ENCODE measurements around the gene ZBTB7C. TPM values are rescaled to one million over a fixed set of nuclear protein-coding genes. Genes with fewer than 3 reads are reported as not detected.

The ZBTB7C gene
- polyA plus RNA-seq, 1 donor (not counting 4 experiments of a cell fraction or from before 2014, with no cell fraction given): 0.58 TPM

- no peak for FAIRE-seq
- dilution Hi-C loops (cut with MboI; ENCODE audit: extremely low pct_ligation_motif_present, low sequenced_read_pairs): no loop called here
- Histone ChIP-seq H3K27ac (ENCODE audit: control insufficient read depth, insufficient read depth, low read length) (no peak overlapping the region), H2AFZ (ENCODE audit: control insufficient read depth, low read length) (no peak overlapping the region), H3K4me3 (ENCODE audit: control insufficient read depth in 2 of 3, extremely low read depth in 1 of 3, insufficient read depth in 2 of 3, low read depth in 1 of 3, low read length in 3 of 3) (no peak overlapping the region), H3K36me3 (ENCODE audit: control insufficient read depth in 2 of 2, extremely low read depth in 1 of 2, insufficient read depth in 2 of 2, low read length in 2 of 2) (no peaks in the 10 kb centered on the region), H3K79me2 (ENCODE audit: control insufficient read depth, insufficient read depth, low read length) (no peaks in the 10 kb centered on the region), H4K20me1 (ENCODE audit: control insufficient read depth, extremely low read depth, insufficient read depth, low read length) (no peaks in the 10 kb centered on the region), H3K9me1 (ENCODE audit: control insufficient read depth, extremely low read depth, insufficient read depth, low read length) (no peaks in the 10 kb centered on the region), H3K9me3 (ENCODE audit: control insufficient read depth, low read depth, low read length) (no peaks in the 10 kb centered on the region), H3K9ac (ENCODE audit: control insufficient read depth, extremely low read depth, insufficient read depth, low read length) (no peak overlapping the region), H3K4me2 (ENCODE audit: control insufficient read depth, extremely low read depth, insufficient read depth, low read depth, low read length) (no peak overlapping the region), H3K4me1 (ENCODE audit: control insufficient read depth, extremely low read depth, insufficient read depth, low read length) (peaks cover 7% of the 10 kb centered on the region), H3K27me3 (ENCODE audit: control insufficient read depth, extremely low read depth, insufficient read depth, low read length) (no peaks in the 10 kb centered on the region)
- TF ChIP-seq CTCF (optimal IDR thresholded peaks at IDR 0.05 in 1 of 3, IDR thresholded peaks at IDR 0.05 in 1 of 3, conservative IDR thresholded peaks at IDR 0.05 in 1 of 3; ENCODE audit: extremely low read depth in 1 of 3, insufficient read depth in 2 of 3, low read length in 3 of 3): no peak
- no peak for TF ChIP-seq EZH2 (IDR thresholded peaks at IDR 0.05; ENCODE audit: low read length)
- no peak for DNase-seq (ENCODE audit: low read depth, low spot score)
These were observed 97.1 kb downstream of the ZBTB7C start for GRCh38 chr18:48312066-48312465.

- no peaks in the 10 kb centered on the region for H3K36me3 ChIP-seq (ENCODE audit: control insufficient read depth in 2 of 2, extremely low read depth in 1 of 2, insufficient read depth in 2 of 2, low read length in 2 of 2)
- H3K79me2 ChIP-seq (ENCODE audit: control insufficient read depth, insufficient read depth, low read length): no peaks in the 10 kb centered on the region
- no peak overlapping the region for H3K27ac ChIP-seq (ENCODE audit: control insufficient read depth, insufficient read depth, low read length)
- FAIRE-seq: no peak
- H2AFZ ChIP-seq (ENCODE audit: control insufficient read depth, low read length): no peak overlapping the region
- no peaks in the 10 kb centered on the region for H3K9me1 ChIP-seq (ENCODE audit: control insufficient read depth, extremely low read depth, insufficient read depth, low read length)
- no peaks in the 10 kb centered on the region for H3K27me3 ChIP-seq (ENCODE audit: control insufficient read depth, extremely low read depth, insufficient read depth, low read length)
- no peaks in the 10 kb centered on the region for H3K9me3 ChIP-seq (ENCODE audit: control insufficient read depth, low read depth, low read length)
- no peak for DNase-seq (ENCODE audit: low read depth, low spot score)
- no peak overlapping the region for H3K9ac ChIP-seq (ENCODE audit: control insufficient read depth, extremely low read depth, insufficient read depth, low read length)
- H4K20me1 ChIP-seq (ENCODE audit: control insufficient read depth, extremely low read depth, insufficient read depth, low read length): no peaks in the 10 kb centered on the region
- peaks cover 7% of the 10 kb centered on the region for H3K4me1 ChIP-seq (ENCODE audit: control insufficient read depth, extremely low read depth, insufficient read depth, low read length)
- no peak overlapping the region for H3K4me3 ChIP-seq (ENCODE audit: control insufficient read depth in 2 of 3, extremely low read depth in 1 of 3, insufficient read depth in 2 of 3, low read depth in 1 of 3, low read length in 3 of 3)
- dilution Hi-C loops (cut with MboI; ENCODE audit: extremely low pct_ligation_motif_present, low sequenced_read_pairs): no loop called here
- no peak overlapping the region for H3K4me2 ChIP-seq (ENCODE audit: control insufficient read depth, extremely low read depth, insufficient read depth, low read depth, low read length)
- TF ChIP-seq CTCF (optimal IDR thresholded peaks at IDR 0.05 in 1 of 3, IDR thresholded peaks at IDR 0.05 in 1 of 3, conservative IDR thresholded peaks at IDR 0.05 in 1 of 3; ENCODE audit: extremely low read depth in 1 of 3, insufficient read depth in 2 of 3, low read length in 3 of 3) (no peak), EZH2 (IDR thresholded peaks at IDR 0.05; ENCODE audit: low read length) (no peak)
These were observed 98.2 kb downstream of the ZBTB7C start for GRCh38 chr18:48310999-48311398.
